ENCODE results near the gene MGARP.

MGARP gene

DNA sequence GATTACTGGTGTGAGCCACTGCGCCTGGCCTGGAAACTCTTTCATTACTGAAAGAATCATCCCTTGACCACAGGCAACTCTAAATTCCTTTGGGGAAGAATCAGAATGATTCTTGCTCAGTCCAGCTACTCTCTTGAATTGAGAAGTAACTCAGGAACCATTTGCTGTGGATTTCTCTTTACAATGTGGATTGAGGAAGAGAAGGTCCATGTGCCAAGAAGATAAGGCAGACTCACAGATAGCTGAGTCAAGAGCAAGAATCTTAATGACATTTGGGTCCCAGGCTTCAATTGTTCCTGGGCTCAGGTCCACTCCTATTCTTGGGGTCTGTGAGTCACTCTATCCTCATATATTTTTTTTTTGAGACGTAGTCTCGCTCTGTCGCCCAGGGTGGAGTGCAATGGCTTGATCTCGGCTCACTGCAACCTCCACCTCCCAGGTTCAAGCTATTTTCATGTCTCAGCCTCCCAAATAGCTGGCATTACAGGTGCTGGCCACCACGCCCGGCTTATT is 6.2 kb upstream of the MGARP start:
- DNase-seq (ENCODE audit: low spot score), result no peak
- TF ChIP-seq, protein P1, sequence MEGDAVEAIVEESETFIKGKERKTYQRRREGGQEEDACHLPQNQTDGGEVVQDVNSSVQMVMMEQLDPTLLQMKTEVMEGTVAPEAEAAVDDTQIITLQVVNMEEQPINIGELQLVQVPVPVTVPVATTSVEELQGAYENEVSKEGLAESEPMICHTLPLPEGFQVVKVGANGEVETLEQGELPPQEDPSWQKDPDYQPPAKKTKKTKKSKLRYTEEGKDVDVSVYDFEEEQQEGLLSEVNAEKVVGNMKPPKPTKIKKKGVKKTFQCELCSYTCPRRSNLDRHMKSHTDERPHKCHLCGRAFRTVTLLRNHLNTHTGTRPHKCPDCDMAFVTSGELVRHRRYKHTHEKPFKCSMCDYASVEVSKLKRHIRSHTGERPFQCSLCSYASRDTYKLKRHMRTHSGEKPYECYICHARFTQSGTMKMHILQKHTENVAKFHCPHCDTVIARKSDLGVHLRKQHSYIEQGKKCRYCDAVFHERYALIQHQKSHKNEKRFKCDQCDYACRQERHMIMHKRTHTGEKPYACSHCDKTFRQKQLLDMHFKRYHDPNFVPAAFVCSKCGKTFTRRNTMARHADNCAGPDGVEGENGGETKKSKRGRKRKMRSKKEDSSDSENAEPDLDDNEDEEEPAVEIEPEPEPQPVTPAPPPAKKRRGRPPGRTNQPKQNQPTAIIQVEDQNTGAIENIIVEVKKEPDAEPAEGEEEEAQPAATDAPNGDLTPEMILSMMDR (IDR thresholded peaks at IDR 0.05; ENCODE audit: extremely low read depth, missing control alignments), result no peak

DNA sequence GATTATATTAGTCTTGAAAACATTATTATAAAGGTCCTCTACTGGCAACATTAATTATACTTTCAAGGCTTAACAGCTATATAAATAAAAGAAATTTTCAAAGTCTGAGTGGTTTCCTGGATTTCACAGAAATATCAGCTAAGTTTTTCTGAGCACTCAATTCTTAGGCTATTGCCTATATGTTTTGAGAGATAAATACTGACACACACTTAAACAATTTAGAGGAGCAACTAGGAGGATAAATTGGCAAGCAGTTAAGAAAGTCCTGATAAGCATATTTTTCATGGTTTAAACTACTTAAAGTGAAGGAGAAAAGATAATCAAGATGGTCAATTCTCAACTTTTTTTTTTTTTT is 2.7 kb upstream of the MGARP start:
- TF ChIP-seq, protein P1 (IDR thresholded peaks at IDR 0.05; ENCODE audit: extremely low read depth, missing control alignments), result no peak
- DNase-seq (ENCODE audit: low spot score), result no peak

DNA sequence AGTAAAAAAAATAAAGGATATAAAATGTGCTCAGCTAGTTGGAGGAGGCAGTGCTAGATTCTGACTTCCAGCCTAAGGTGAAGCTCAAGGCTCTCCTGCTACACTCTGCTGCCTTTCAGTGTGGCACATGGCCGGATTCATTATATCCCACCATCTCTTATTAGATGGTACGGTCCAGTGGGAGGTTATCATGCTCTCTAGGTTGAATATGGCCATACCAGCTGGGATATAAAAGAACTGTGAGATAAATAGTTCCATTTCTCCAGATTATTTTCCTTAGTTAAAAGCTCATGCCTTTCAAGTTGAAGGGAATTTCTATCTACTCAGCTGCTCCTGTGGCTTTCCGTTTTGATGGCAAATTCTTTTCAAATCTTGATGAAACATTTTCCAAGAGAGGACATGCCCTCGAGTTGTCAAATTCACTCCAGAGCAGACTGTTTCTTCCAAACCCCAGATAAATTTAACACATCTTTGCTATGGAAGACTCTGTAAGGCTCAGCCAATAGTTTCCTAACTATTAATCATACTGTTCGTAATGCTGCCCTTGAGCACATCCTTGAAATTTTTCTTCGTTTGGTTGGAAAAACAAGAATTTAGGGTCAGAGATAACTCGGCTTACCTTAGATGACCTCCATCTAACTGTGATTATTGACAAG is 2.2 kb upstream of the MGARP start:
- no peak for DNase-seq (ENCODE audit: low spot score)
- TF ChIP-seq, protein P1 (IDR thresholded peaks at IDR 0.05; ENCODE audit: extremely low read depth, missing control alignments), result no peak

- no peak for DNase-seq (ENCODE audit: low spot score)
- TF ChIP-seq, protein P1 (IDR thresholded peaks at IDR 0.05; ENCODE audit: extremely low read depth, missing control alignments), result no peak
Measured at GRCh38 chr4:139278912-139279759, 889 bp downstream of the MGARP start.

GRCh38 chr4:139278485-139278884 is 1.5 kb downstream of the MGARP start:
- TF ChIP-seq, protein P1 (IDR thresholded peaks at IDR 0.05; ENCODE audit: extremely low read depth, missing control alignments), result no peak
- DNase-seq (ENCODE audit: low spot score), result no peak

- TF ChIP-seq, protein P1 (IDR thresholded peaks at IDR 0.05; ENCODE audit: extremely low read depth, missing control alignments), result no peak
- DNase-seq (ENCODE audit: low spot score), result no peak
Measured at GRCh38 chr4:139275281-139275735, 4.7 kb downstream of the MGARP start.

- TF ChIP-seq, protein P1 (IDR thresholded peaks at IDR 0.05; ENCODE audit: extremely low read depth, missing control alignments), result no peak
- DNase-seq (ENCODE audit: low spot score), result no peak
Measured at GRCh38 chr4:139274790-139275189, 5.2 kb downstream of the MGARP start.

Measured in GM20000 (cell line).